ENCODE data around the gene RBFA.

The RBFA gene

GRCh38 chr18:80029690-80030089 is 4.5 kb upstream of the RBFA start:
- DNase-seq (ENCODE audit: low spot score), result no peak

DNA sequence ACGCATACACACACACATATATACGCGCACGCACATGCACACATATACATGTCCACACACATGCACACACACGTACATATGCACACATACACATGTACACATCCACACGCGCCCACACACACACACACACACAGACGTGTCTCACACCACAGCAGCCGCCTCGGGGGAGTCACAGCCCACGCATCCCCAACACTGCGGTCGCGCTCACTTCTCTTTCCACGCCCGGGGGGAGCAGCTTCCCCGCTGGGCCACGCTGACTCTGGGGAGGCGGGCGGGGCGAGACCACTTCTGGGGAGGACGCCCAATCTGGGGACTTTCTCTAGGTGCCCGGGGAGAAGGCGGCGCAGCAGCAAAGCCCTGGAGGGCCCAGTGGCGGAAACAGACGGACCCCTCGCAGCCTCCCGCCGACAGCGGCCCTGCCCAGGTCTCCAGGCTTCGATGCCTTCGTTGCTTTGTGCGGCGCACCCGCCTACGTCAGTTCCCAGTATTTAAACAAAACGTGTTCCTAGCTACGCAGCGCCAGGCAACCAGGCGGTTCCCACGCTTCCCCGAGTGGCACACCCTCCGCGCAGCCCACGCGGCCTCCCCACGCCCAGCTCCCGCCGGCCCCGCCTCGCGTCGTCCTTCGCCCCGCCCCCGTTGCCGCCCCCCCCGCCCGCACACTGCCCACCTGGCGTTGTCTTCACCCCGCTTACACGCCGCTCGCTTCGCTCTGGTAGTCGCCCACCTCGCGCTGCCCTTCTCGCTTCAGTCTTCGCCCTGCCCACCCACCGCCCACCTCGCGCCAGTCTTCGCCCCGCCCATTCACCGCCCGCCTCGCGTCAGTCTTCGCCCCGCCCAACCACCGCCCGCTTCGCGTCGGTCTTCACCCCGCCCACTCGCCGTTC is 810 bp upstream of the RBFA start:
- DNase-seq (ENCODE audit: low spot score), result no peak

GRCh38 chr18:80034852-80035406 is 695 bp downstream of the RBFA start:
- no peak for DNase-seq (ENCODE audit: low spot score)

GRCh38 chr18:80035997-80036396 is 1.8 kb downstream of the RBFA start:
- DNase-seq (ENCODE audit: low spot score), result no peak

DNA sequence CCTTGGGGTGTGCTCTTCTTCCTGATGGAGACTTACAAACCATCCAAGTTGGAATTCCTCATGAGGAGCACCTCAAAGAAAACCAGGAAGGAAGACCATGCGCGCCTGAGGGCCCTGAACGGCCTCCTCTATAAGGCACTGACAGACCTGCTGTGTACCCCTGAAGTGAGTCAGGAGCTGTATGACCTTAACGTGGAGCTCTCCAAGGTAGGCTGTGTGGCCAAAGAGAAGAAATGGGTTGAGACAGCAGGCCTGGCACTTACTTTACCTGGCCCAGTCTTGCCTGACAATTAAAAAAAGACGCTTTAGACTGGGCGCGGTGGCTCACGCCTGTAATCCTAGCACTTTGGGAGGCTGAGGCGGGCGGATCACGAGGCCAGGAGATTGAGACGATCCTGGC is 3.1 kb downstream of the RBFA start:
- DNase-seq (ENCODE audit: low spot score), result no peak

GRCh38 chr18:80037869-80038630 is 3.8 kb downstream of the RBFA start:
- no peak for DNase-seq (ENCODE audit: low spot score)

GRCh38 chr18:80040515-80040914 is 6.3 kb downstream of the RBFA start:
- DNase-seq (ENCODE audit: low spot score), result no peak

GRCh38 chr18:80041424-80041823 is 7.2 kb downstream of the RBFA start:
- DNase-seq (ENCODE audit: low spot score), result no peak

DNA sequence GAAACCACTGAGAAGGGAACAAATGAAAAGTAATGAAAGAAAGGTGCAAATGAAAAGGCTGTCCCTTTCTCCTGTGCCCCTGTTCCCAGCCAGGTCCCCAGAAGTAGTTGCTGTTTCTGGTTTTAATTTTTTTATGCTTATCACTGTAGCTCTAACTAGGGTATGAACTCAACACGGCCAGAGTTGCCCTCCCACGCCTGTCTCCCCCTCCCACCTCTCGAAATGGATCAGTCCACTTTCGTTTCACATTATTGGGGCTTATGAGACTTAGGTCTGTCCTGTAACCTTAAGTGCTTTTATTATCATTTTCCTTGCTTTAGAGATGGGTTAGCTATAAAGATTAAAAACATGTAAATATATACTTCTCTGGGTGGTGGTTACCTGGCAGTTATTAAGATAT is 8.6 kb downstream of the RBFA start:
- DNase-seq (ENCODE audit: low spot score), result no peak

GRCh38 chr18:80044072-80044471 is 9.8 kb downstream of the RBFA start:
- no peak for DNase-seq (ENCODE audit: low spot score)

GRCh38 chr18:80046011-80046410 is 11.8 kb downstream of the RBFA start:
- DNase-seq (ENCODE audit: low spot score), result no peak

- no peak for DNase-seq (ENCODE audit: low spot score)
These were observed 12.2 kb downstream of the RBFA start for GRCh38 chr18:80046431-80046830.

DNA sequence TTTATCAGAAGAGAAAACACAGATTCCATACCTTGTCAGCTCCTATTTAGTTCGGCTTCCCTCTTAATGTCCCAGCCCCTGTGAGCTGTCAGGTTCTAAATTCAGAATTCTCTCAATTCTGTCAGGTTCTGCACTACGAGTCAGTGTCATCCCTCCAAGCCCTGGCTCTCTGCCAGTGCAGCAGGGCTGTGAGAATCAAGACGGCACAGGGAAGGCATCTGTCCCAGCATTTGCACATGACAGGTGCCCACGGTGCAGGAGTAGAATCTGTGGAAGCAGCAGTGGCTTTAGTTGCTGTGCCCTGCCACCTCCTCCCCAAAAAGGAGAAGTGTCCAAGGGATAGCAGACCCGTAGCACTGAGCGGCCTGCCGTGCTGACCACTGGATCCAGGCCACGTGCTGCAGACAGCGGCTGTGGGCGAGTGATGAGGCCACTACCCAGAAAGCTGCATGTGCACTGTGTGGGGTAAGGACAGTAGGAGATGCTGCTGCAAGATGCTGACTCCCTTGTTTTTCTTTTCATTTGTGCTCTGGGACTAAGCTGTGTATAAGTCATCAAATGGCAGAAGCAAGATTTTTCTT is 12.8 kb downstream of the RBFA start:
- no peak for DNase-seq (ENCODE audit: low spot score)

DNA sequence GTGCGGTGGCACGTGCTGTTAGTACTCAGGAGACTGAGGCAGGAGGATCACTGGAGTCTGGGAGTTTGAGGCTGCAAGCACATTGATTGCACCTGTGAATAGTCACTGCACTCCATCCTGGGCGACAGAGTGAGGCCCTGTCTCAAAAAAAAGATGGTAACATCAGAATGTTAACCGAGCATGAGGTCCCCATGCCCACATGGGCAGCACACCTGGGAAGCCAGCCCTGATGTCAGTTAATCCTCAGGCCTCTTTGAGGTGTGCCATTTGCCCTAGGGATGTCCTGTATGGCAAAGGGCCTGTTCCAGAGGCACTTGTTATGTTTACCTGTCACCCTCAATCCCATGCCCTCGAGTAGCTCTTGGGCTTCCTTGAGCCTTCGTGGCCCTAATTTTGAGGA is 16.6 kb downstream of the RBFA start:
- DNase-seq (ENCODE audit: low spot score), result no peak

DNA sequence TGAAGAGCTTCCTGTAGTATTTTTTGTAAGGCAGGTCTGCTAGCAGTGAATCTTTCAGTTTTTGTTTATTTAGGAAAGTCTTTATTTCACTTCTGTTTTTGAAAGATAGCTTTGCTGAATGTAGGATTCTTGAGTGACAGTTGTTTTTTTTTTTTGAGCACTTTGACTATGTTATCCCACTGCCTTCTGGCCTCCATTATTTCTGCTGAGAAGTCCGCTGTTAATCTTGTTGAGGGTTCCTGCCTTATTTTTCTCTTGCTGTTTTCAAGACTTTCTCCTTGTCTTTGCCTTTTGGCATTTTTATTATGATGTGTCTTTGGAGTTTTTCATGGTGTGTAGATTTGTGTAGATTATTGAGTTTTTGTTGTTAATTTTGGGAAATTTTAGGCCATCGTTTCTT is 21.9 kb downstream of the RBFA start:
- no peak for DNase-seq (ENCODE audit: low spot score)

DNA sequence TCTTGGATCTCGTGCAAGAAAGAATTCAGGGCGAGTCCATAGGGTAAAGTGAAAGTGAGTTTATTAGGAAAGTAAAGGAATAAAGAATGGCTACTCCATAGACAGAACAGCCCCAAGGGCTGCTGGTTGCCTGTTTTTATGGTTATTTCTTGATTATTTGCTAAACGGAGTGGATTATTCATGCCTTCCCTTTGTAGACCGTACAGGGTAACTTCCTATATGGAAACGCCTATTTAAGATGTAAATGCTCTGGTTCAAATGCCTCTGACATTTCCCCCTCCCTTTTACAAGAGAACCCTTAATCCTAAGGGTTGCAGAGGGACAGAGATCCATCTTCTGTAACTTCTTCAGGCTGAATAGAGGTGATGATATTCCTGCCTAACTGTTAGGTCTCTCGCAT is 25.7 kb downstream of the RBFA start:
- no peak for DNase-seq (ENCODE audit: low spot score)

DNA sequence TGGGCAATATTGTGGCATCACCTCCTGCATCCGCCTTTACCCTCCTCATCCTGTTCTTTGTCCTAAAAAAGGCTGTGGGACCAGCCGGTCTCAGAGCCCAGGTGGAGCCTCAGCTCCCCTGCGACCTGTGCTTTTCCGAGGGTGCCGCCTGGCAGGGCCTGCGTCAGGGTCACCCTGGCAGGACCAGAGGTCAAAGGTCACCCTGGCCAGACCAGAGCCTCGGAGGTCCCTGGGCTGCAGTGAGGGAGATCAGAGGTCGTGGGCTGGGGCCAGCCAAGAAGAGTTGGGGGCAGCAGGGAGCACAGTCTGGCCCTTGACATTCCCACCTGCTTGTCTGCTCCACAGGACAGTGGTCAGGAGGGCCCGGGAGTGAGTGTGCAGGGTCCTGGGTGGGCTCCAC is 31.5 kb downstream of the RBFA start:
- DNase-seq (ENCODE audit: low spot score), result no peak

- no peak for DNase-seq (ENCODE audit: low spot score)
These were observed 33.1 kb downstream of the RBFA start for GRCh38 chr18:80067321-80067720.

DNA sequence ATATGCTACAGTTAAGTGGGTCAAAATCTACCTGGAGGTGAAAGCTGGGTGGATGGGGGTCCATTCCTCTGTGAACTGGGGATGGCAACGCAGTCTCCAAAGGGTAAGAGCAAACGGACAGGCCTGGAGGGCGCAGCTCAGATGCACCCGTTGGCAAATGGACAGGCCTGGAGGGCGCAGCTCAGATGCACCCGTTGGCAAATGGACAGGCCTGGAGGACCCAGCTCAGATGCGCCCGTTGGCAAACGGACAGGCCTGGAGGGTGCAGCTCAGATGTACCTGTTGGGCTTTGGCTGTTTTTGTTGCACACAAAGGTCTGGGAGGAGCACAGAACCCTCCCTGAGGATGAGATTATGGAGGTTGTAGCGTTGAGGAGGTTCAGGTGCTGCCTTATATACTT is 33.7 kb downstream of the RBFA start:
- no peak for DNase-seq (ENCODE audit: low spot score)

GRCh38 chr18:80068571-80069272 is 34.5 kb downstream of the RBFA start:
- DNase-seq (ENCODE audit: low spot score), result no peak

DNA sequence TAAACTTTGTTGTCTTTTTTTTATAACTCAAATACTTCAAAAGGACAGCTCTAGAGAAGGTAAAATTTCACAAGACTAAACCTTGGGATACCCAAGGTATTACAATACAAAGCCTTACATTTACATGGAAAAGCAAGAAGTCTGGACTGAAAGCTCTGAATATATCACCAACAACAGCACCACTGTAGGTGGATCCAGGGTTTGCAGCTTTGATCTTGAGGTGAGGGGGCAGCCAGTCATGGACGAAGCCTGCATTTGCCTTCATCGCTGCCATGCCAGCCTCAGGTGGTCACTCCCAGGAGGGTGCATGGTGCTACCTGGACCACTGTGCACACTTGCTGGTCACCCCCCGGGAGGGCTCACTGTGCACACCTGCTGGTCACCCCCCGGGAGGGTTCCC is 36.6 kb downstream of the RBFA start:
- DNase-seq (ENCODE audit: low spot score), result no peak

DNA sequence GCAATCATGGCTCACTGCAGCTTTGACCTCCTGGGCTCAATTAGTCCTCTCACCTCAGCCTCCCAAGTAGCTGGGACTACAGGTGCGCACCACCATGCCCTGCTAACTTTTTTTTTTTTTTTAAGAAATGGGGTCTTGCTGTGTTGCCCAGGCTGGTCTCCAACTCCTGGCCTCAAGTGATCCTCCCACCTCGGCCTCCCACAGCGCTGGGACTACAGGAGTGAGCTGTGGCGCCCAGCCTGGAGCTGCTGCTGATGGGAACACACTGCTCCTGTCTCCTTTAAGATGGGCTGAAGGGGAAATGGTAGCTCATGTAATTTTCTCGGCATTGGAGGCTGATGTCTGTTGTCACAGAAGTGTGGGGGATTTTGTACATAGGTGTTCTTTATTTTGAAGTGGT is 39.9 kb downstream of the RBFA start:
- DNase-seq (ENCODE audit: low spot score), result no peak

All from CD4-positive, alpha-beta T cell treated with Interleukin-15 for 4 hours (primary cell).